HEK293T (cell line): ENCODE data around the gene FBLN1.

Source experiments
- BHLHE40 ChIP-seq: fragments of 450-650 bp; IDR thresholded peaks from 2 replicates; pipeline ENCODE4 v1.6.1; 2016; ENCODE audit warnings: mild to moderate bottlenecking, moderate library complexity, borderline replicate concordance
- CTBP1 ChIP-seq: fragments of 450-650 bp; IDR thresholded peaks from 2 replicates; pipeline ENCODE4 v1.6.1; 2016; ENCODE audit warnings: borderline replicate concordance
- FOXA1 ChIP-seq: fragments of 450-650 bp; IDR thresholded peaks from 2 replicates; pipeline ENCODE4 v1.6.1; 2016; ENCODE audit warnings: mild to moderate bottlenecking
- FOXK2 ChIP-seq: fragments of 450-650 bp; IDR thresholded peaks from 2 replicates; pipeline ENCODE4 v1.6.1; 2016; ENCODE audit warnings: mild to moderate bottlenecking
- FOXM1 ChIP-seq: fragments of 450-650 bp; IDR thresholded peaks from 2 replicates; pipeline ENCODE4 v1.6.1; 2017; ENCODE audit warnings: mild to moderate bottlenecking, borderline replicate concordance
- NFRKB ChIP-seq: fragments of 450-650 bp; IDR thresholded peaks from 2 replicates; pipeline ENCODE4 v1.6.1; 2016; ENCODE audit warnings: mild to moderate bottlenecking, moderate library complexity
- SP1 ChIP-seq: fragments of 450-650 bp; IDR thresholded peaks from 2 replicates; pipeline ENCODE4 v1.6.1; 2017

- TF ChIP-seq SP1 (no peak), CTBP1 (no peak), NFRKB (no peak), FOXK2 (no peak), FOXM1 (no peak), FOXA1 (no peak), BHLHE40 (no peak)
Observed at GRCh38 chr22:45584121-45584570, 81.5 kb downstream of the FBLN1 start.
